ENCODE measurements around the gene TBR1.

TBR1 gene

GRCh38 chr2:161415987-161416707 lies at the start of gene TBR1:
Gene TBR1, plus strand, starts transcription at chr2:161416297. Its CDS starts 114 bp downstream, at chr2:161416411.
- TF ChIP-seq CTCF (IDR thresholded peaks at IDR 0.05; ENCODE audit: borderline replicate concordance, control extremely low read depth, extremely low read depth, insufficient read depth, missing control alignments) = no peak
- in situ Hi-C loops (cut with MboI; ENCODE audit: low sequenced_read_pairs, unreplicated experiment) = no loop called here
- peak; percentile 42 for DNase-seq (ENCODE audit: low spot score)

GRCh38 chr2:161367675-161368074 lies 48.4 kb upstream of the TBR1 start:
- in situ Hi-C loops (cut with MboI; ENCODE audit: low sequenced_read_pairs, unreplicated experiment) = no loop called here
- no peak for TF ChIP-seq CTCF (IDR thresholded peaks at IDR 0.05; ENCODE audit: borderline replicate concordance, control extremely low read depth, extremely low read depth, insufficient read depth, missing control alignments)
- no peak for DNase-seq (ENCODE audit: low spot score)

GRCh38 chr2:161369311-161369710 lies 46.8 kb upstream of the TBR1 start:
- in situ Hi-C loops (cut with MboI; ENCODE audit: low sequenced_read_pairs, unreplicated experiment) = no loop called here
- DNase-seq (ENCODE audit: low spot score) = no peak
- no peak for TF ChIP-seq CTCF (IDR thresholded peaks at IDR 0.05; ENCODE audit: borderline replicate concordance, control extremely low read depth, extremely low read depth, insufficient read depth, missing control alignments)

GRCh38 chr2:161370981-161371380 lies 45.1 kb upstream of the TBR1 start:
- in situ Hi-C loops (cut with MboI; ENCODE audit: low sequenced_read_pairs, unreplicated experiment) = no loop called here
- no peak for TF ChIP-seq CTCF (IDR thresholded peaks at IDR 0.05; ENCODE audit: borderline replicate concordance, control extremely low read depth, extremely low read depth, insufficient read depth, missing control alignments)
- no peak for DNase-seq (ENCODE audit: low spot score)

- in situ Hi-C loops (cut with MboI; ENCODE audit: low sequenced_read_pairs, unreplicated experiment) = no loop called here
- DNase-seq (ENCODE audit: low spot score) = no peak
Observed at GRCh38 chr2:161371869-161372268, 44.2 kb upstream of the TBR1 start.

GRCh38 chr2:161373942-161374341 lies 42.2 kb upstream of the TBR1 start:
- no peak for TF ChIP-seq CTCF (IDR thresholded peaks at IDR 0.05; ENCODE audit: borderline replicate concordance, control extremely low read depth, extremely low read depth, insufficient read depth, missing control alignments)
- DNase-seq (ENCODE audit: low spot score) = no peak
- in situ Hi-C loops (cut with MboI; ENCODE audit: low sequenced_read_pairs, unreplicated experiment) = no loop called here

More at GRCh38 chr2:161371869-161372268, 44.2 kb upstream of the TBR1 start:
- TF ChIP-seq CTCF (IDR thresholded peaks at IDR 0.05; ENCODE audit: borderline replicate concordance, control extremely low read depth, extremely low read depth, insufficient read depth, missing control alignments) = no peak
